HFFc6 (cell line): ENCODE measurements around the gene CRAMP1. TPM values are rescaled to one million over a fixed set of nuclear protein-coding genes. Genes with fewer than 3 reads are reported as not detected.

Source experiments
- DNase-seq: peaks from one replicate; pipeline ENCODE4 v3.0.0-alpha.2; 2018
- H3K27ac Mint-ChIP-seq: 2 replicates; pipeline ENCODE4 v1.8.0; 2020; ENCODE audit warnings: mild to moderate bottlenecking, mixed read lengths
- H3K27me3 Mint-ChIP-seq: 2 replicates; pipeline ENCODE4 v1.8.0; 2021; ENCODE audit warnings: mild to moderate bottlenecking, moderate library complexity, mixed read lengths; ENCODE audit not compliant: insufficient read depth
- H3K36me3 Mint-ChIP-seq: 2 replicates; pipeline ENCODE4 v1.8.0; 2021; ENCODE audit warnings: low read depth, mixed read lengths
- H3K4me1 Mint-ChIP-seq: 2 replicates; pipeline ENCODE4 v1.8.0; 2020; ENCODE audit warnings: low read depth, mixed read lengths
- H3K4me3 Mint-ChIP-seq: 2 replicates; pipeline ENCODE4 v1.8.0; 2020; ENCODE audit warnings: mild to moderate bottlenecking, moderate library complexity, mixed read lengths
- H3K9me3 Mint-ChIP-seq: 2 replicates; pipeline ENCODE4 v1.8.0; 2020; ENCODE audit warnings: mild to moderate bottlenecking, mixed read lengths
- total RNA-seq, 6 experiments: library from RNA; stranded (reverse); fragmentation: NEBNext Ultra II Directional; extraction: Animal tissue kit (Norgen Biotek cat#: 25700); gene quantifications; 2 replicates in 1 of 6; 3 replicates in 5 of 6; pipeline ENCODE4 v1.2.3, GENCODE V29; 2021
- TF ChIP-seq, protein P1 (sequence below): fragments of 200-600 bp; sonication (generic); IDR thresholded peaks from 2 replicates; pipeline ENCODE4 v1.5.0; 2021; ENCODE audit warnings: antibody characterized with exemption, mild to moderate bottlenecking

CRAMP1 gene
- total RNA-seq, 6 experiments from 2014 or later, result 10.7 to 14.2 (median 12.4) TPM

DNA sequence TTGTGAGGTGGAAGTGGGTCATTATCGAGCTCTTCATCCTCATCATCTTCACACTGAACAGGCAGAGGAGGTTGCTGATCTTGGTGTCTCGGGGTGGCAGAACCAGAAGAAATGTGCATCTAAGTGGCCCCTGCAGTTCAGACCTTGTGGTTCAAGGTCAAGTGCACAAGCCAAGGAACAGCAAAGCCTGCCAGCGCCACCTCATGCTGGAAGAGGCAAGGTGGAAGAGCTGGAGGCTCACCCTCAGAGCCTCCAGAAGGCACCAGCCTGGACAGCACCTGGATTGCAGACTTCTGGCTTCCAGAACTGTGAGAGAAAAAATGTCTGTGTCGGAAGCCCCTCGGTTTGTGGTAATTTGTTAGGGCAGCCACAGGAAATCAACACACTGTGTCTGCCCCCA lies 32.9 kb upstream of the CRAMP1 start:
- Mint-ChIP-seq H3K4me3 (no peak overlapping the region), H3K36me3 (peaks cover 14% of the 10 kb centered on the region), H3K9me3 (no peaks in the 10 kb centered on the region), H3K4me1 (no peaks in the 10 kb centered on the region), H3K27ac (no peak overlapping the region), H3K27me3 (peaks cover 1% of the 10 kb centered on the region; the same call in 1 of the 2 replicates)
- TF ChIP-seq, protein P1, sequence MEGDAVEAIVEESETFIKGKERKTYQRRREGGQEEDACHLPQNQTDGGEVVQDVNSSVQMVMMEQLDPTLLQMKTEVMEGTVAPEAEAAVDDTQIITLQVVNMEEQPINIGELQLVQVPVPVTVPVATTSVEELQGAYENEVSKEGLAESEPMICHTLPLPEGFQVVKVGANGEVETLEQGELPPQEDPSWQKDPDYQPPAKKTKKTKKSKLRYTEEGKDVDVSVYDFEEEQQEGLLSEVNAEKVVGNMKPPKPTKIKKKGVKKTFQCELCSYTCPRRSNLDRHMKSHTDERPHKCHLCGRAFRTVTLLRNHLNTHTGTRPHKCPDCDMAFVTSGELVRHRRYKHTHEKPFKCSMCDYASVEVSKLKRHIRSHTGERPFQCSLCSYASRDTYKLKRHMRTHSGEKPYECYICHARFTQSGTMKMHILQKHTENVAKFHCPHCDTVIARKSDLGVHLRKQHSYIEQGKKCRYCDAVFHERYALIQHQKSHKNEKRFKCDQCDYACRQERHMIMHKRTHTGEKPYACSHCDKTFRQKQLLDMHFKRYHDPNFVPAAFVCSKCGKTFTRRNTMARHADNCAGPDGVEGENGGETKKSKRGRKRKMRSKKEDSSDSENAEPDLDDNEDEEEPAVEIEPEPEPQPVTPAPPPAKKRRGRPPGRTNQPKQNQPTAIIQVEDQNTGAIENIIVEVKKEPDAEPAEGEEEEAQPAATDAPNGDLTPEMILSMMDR, result no peak
- no peak for DNase-seq

DNA sequence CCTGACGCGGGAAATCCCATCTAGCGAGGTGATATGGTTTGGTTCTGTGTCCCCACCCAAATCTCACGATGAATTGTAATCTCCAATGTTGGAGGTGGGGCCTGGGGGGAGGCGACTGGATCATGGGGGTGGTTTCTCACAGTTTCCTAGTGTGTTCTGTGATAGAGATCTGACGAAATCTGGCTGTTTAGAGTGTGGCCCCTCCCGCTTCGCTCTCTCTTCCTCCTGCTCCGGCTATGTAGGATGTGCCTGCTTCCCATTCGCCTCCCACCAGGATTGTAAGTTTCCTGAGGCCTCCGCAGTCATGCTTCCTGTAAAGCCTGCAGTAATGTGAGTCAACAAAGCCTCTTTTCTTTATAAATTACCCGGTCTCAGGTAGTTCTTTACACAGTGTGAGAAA lies 31.9 kb upstream of the CRAMP1 start:
- H3K36me3 Mint-ChIP-seq, result peaks cover 14% of the 10 kb centered on the region
- no peaks in the 10 kb centered on the region for H3K4me1 Mint-ChIP-seq
- H3K4me3 Mint-ChIP-seq, result no peak overlapping the region
- H3K9me3 Mint-ChIP-seq, result no peaks in the 10 kb centered on the region
- TF ChIP-seq, protein P1, result no peak
- H3K27me3 Mint-ChIP-seq, result 0 out of 2 replicates have a peak, but pooled peaks cover 1% of the 10 kb centered on the region
- DNase-seq, result no peak
- H3K27ac Mint-ChIP-seq, result no peak overlapping the region

DNA sequence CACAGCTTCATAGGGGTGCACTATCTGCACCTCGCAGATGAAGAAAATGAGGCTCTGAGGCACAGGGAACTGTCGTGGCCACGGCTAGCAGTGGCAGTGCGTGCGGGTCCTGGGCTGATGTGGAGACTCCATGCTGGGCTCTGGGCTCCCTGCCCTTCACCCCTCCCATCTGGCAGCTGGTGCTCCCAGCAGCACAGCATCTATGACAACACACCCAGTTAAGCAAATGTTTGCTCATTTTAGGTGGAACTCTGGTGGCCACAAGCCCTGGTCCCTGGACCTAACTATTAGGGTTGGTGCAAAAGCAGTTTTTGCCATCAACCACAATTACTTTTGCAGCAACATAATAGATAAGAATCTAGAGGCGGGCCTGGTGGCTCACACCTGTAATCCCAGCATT lies 31.2 kb upstream of the CRAMP1 start:
- H3K4me3 Mint-ChIP-seq, result no peak overlapping the region
- TF ChIP-seq, protein P1, result no peak
- peaks cover 8% of the 10 kb centered on the region; the same call in 1 of the 2 replicates for H3K36me3 Mint-ChIP-seq
- no peak overlapping the region for H3K27ac Mint-ChIP-seq
- no peaks in the 10 kb centered on the region for H3K9me3 Mint-ChIP-seq
- no peak for DNase-seq
- H3K27me3 Mint-ChIP-seq, result 0 out of 2 replicates have a peak, but pooled peaks cover 1% of the 10 kb centered on the region
- no peaks in the 10 kb centered on the region for H3K4me1 Mint-ChIP-seq

DNA sequence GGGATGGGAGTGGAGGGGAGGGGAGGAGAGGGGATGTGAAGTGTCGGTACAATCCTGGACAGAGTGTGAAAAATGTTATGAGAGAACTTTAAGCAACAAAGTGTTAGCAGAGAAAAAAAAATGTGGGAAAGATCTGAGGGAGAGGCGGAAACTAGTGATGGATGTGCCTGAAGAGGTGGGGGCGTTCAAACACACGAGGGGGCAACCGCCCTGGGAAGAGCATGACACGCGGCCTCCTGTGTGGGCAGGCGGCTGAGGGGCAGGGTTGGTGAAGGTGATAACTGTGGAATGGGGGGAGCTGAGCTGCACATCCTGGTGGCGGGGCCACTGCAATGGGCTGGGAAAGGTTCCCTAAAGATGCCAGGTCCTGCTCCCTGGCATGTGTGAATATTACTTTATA lies 30.4 kb upstream of the CRAMP1 start:
- Mint-ChIP-seq H3K4me3 (no peak overlapping the region), H3K27me3 (peaks cover 3% of the 10 kb centered on the region; the same call in 1 of the 2 replicates), H3K27ac (no peak overlapping the region), H3K36me3 (peaks cover 8% of the 10 kb centered on the region; the same call in 1 of the 2 replicates), H3K4me1 (no peaks in the 10 kb centered on the region), H3K9me3 (no peaks in the 10 kb centered on the region)
- DNase-seq, result no peak
- TF ChIP-seq, protein P1, result no peak

DNA sequence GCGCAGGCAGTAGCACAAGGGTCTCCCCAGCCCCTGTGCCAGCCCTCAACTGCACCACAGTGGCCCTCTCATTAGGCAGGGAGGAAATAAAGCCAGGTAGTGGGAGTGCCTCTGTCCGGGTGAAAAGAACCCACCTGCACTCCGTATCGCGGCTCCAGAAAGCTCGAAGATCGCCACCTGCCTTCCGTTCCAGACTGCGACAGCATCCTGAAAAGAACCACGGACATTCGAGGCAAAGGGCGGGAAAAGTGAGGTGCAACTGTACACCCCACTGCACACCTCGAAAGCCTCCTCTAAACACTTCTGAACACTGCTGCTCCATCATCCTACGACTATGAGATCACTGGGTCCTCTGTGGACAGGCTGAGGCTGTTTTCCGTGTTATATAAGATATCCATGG lies 29.0 kb upstream of the CRAMP1 start:
- Mint-ChIP-seq H3K9me3 (no peaks in the 10 kb centered on the region), H3K27me3 (peaks cover 8% of the 10 kb centered on the region), H3K36me3 (peaks cover 8% of the 10 kb centered on the region; the same call in 1 of the 2 replicates), H3K4me1 (no peaks in the 10 kb centered on the region), H3K27ac (no peak overlapping the region), H3K4me3 (no peak overlapping the region)
- no peak for DNase-seq
- TF ChIP-seq, protein P1, result 0 out of 2 replicates have a peak, but pooled peaks have one; percentile 14
